GM12865 (cell line): Measurements from ENCODE around the gene FGD5.
"Not testable (repeated sequence)": the region's sequence is repeated elsewhere in the genome, so short reads cannot be mapped to it uniquely, and the experiment has no call there.

Experiments used
- DNase-seq: peaks from one replicate; pipeline ENCODE4 v3.0.0; 2010; ENCODE audit warnings: low read depth
- H3K4me3 ChIP-seq: 2 replicates; pipeline ENCODE4 v1.5.1; 2011; ENCODE audit warnings: mild to moderate bottlenecking, low read depth, low read length, control low read depth
- TF ChIP-seq, protein P1 (sequence below): IDR thresholded peaks from 2 replicates; pipeline ENCODE4 v1.5.1; 2011; ENCODE audit warnings: low read length, control low read depth, low read depth, inconsistent platforms; ENCODE audit not compliant: insufficient read depth; ENCODE audit errors: missing control alignments

The FGD5 gene

DNA sequence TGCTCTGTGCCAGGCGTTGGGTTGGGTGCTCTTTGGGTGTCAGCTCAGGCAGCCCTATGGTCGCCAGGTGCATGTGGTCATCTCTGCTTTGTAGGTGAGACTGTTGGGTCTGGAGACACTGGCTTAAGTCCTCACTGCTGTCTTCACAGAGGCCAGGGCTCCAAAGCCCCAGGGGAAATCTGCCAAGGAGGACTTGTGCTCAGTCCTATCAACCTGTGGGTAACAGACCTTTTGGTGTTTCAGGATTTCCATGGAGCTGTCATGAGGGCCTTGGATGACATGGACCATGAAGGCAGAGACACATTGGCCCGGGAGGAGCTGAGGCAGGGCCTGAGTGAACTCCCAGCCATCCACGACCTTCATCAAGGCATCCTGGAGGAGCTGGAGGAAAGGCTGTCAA is 78.5 kb downstream of the FGD5 start:
- no peak overlapping the region for H3K4me3 ChIP-seq
- TF ChIP-seq, protein P1, sequence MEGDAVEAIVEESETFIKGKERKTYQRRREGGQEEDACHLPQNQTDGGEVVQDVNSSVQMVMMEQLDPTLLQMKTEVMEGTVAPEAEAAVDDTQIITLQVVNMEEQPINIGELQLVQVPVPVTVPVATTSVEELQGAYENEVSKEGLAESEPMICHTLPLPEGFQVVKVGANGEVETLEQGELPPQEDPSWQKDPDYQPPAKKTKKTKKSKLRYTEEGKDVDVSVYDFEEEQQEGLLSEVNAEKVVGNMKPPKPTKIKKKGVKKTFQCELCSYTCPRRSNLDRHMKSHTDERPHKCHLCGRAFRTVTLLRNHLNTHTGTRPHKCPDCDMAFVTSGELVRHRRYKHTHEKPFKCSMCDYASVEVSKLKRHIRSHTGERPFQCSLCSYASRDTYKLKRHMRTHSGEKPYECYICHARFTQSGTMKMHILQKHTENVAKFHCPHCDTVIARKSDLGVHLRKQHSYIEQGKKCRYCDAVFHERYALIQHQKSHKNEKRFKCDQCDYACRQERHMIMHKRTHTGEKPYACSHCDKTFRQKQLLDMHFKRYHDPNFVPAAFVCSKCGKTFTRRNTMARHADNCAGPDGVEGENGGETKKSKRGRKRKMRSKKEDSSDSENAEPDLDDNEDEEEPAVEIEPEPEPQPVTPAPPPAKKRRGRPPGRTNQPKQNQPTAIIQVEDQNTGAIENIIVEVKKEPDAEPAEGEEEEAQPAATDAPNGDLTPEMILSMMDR, result no peak
- no peak for DNase-seq

DNA sequence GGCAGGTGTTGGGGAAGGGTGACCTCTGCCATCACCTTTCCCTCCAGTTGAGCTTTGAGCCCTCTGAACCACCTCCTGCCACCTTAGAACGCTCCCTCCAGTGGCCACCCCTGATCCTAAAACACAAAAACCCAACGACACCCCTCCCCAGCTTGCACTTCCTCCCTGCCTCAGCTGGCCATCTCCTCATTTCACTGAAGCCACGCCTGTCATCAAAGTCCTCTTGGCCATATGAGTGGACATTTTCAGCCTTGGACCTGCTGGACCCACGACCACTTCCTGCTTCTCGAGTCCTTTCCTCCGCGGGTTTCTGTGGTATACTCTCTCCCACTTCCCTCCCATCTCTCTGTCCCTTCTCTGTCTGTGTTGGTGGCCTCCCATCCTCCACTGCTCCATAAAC is 80.2 kb downstream of the FGD5 start:
- TF ChIP-seq, protein P1, result no peak
- no peak overlapping the region for H3K4me3 ChIP-seq
- DNase-seq, result no peak

DNA sequence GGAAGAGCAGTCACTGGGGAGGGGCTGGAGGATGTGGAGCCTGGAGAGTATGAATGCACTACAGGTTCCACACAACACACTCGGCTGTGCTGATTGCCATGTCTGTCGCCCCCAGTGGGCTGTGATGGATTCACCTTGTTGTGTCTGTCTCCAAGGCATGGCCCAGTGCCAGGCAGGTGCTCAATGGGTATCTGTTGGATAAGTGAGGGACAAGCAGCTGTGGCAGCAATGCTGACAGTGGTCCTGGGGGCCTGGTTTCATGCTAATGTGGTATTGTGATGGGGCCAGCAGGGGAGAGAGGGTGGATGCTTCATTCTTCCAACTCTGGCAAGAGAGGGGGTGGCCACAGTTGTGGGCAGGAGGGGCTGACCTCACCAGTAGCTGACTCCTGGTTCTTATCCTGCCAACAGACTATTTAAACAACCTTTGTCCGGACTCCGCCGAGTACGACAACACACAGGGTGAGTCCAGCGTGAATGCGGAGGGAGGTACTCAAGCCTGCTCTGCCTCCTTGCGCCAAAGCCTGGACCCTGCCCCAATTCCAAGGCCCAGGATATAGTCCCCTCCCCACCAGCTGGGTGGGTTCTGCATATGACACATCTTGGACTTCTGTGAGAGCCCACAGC is 81.3 kb downstream of the FGD5 start:
- no peak for DNase-seq
- TF ChIP-seq, protein P1, result no peak
- H3K4me3 ChIP-seq, result no peak overlapping the region

DNA sequence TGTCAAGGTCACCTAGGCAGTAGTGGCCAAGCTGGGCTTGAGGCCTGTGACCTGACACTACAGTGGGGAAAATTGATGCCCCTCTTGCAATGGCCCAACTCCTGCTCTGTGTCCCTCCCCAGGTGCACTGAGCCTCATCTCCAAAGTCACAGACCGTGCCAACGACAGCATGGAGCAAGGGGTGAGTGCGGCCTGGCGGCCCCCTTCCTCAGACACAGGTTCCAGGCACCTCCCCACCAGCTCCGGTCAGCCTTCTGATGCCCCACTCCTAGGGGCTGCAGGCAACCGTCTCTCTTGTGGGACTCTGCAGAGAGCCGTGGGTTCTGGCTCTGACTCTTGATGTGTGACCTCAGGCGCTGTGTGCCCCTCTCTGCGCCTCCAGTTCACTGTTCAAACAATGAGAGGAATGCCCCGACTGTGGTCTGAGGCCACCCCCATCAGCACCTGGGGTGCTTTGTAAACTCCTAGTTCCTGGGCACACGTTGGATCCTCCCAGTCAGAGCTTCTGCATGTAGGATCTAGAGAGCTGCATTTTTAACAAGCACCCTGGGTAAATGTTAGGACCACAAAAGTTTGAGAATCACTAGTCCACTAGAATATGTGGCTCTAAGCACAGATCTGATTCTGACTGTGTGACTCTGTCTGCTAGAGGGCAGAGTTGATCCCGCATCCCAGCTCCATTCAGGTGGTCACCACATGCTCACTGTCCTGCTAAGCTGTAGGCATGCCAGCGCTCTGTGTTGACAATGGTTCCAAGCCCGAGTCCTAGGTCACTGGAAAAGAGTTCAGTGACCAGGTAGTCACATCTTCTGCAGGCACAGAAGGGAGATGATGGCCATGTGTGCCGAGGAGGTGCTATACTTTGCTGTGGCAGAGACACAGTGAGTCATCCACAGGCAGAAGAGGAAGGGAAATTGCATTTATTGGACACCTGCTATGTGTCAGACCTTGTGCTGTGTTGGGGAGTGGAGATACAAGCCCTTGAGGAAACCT is 82.4 kb downstream of the FGD5 start:
- H3K4me3 ChIP-seq, result no peak overlapping the region
- no peak for DNase-seq
- TF ChIP-seq, protein P1, result no peak

DNA sequence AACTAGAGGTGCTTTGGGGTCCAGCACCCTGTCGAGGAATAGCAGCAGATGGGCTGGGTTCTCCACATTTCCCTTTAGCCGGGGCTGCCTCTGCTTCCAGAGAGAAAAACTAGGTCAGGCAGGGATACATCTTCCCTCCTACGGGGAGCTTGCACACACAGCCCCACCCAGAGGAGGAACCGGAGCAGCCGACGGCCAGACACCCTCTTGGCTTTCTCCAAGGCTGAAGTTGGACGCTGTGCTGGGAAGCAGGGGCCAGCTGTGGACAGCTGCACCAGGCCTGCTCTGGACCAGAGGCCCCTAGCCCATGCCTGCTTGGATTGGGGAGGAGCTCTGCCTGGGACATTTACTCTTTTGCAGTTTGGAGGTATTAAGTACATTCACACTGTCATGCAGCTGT is 84.0 kb downstream of the FGD5 start:
- TF ChIP-seq, protein P1, result no peak
- no peak overlapping the region for H3K4me3 ChIP-seq
- no peak for DNase-seq

DNA sequence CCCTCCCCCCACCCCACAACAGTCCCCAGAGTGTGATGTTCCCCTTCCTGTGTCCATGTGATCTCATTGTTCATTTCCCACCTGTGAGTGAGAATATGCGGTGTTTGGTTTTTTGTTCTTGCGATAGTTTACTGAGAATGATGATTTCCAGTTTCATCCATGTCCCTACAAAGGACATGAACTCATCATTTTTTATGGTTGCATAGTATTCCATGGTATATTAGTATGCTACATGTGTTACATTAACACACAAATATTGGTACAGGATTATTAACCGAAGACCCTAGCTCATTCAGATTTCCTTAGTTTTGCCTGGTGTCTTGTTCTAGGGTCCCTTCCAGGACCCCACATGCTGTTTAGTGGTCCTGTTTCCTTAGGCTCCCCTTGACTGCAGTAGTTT is 84.7 kb downstream of the FGD5 start:
- not testable (repeated sequence) for H3K4me3 ChIP-seq, DNase-seq

DNA sequence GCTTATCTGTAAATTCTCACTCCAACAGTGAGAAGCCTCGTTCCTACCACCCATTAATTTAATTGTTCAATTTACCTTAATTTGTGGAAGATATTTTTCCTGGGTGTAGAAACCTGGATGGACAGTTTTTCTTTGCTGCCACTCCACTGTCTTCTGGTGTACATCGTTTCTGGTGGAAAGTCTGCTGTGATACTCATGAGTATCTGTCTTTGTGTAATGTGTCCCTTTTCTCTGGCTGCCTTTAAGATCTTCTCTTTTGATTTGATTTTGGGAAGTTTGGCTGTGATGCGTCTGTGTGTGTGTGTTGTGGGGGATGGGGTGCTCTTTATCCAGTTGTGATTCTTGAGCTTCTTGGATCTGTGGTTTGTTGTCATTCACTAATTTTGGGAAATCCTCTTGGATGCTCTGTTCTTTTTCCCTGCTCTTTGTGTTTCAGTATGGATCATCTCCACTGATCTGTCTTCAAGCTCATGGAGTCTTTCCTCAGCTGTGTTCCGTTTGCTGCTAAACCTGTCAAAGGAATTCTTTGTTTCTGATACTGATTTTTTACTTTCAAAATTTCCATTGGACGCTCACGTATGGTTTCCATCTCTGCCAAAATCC is 86.4 kb downstream of the FGD5 start:
- TF ChIP-seq, protein P1, result no peak
- no peak overlapping the region for H3K4me3 ChIP-seq
- no peak for DNase-seq
